ENCODE results near the gene ART4.

The ART4 gene

DNA sequence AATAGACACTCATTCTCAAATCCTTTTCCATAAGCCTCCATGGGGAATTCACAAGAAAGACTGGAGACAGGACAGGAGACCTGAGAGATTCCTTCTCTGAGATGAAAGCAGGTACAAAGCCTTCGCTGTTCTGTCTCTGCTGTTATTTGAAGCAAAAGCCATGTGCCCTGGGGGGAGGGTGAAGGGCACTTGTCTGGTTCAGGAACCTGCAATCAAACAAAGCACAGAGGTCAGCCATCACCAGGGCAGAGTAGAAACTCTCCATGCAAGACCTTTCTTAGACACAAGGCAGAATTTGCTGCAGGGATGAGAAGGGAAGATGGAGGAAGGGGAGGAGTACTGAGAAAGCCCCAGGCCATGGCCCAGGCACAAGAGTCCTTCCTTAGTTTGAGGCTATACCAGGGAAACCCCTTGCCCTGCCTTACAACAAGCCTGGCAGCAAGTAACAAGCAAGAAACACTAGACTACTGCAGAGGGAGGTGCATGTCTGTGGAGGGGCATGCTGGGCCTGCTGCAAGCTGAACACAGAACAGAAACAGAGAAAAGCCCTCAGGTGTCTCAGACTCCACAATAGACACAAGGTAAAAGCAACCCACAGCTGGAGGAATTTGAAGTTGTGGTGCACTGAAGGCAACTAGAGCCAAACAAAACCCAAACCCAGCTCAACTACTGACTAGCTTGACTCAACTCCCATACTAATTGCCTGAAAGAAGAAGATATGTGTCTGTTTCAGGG, 7.8 kb upstream of the ART4 start:
- TF ChIP-seq, protein P1, sequence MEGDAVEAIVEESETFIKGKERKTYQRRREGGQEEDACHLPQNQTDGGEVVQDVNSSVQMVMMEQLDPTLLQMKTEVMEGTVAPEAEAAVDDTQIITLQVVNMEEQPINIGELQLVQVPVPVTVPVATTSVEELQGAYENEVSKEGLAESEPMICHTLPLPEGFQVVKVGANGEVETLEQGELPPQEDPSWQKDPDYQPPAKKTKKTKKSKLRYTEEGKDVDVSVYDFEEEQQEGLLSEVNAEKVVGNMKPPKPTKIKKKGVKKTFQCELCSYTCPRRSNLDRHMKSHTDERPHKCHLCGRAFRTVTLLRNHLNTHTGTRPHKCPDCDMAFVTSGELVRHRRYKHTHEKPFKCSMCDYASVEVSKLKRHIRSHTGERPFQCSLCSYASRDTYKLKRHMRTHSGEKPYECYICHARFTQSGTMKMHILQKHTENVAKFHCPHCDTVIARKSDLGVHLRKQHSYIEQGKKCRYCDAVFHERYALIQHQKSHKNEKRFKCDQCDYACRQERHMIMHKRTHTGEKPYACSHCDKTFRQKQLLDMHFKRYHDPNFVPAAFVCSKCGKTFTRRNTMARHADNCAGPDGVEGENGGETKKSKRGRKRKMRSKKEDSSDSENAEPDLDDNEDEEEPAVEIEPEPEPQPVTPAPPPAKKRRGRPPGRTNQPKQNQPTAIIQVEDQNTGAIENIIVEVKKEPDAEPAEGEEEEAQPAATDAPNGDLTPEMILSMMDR (IDR thresholded peaks at IDR 0.05; ENCODE audit: low read depth, low read length, missing control alignments): no peak
- Histone ChIP-seq H3K27ac (no peak overlapping the region), H3K27me3 (replicated peaks) (no peaks in the 10 kb centered on the region), H3K4me3 (ENCODE audit: low read depth, low read length) (no peak overlapping the region), H3K36me3 (replicated peaks) (no peaks in the 10 kb centered on the region)
- no peak for DNase-seq
- in situ Hi-C loops (cut with HindIII; ENCODE audit: low pct_ligation_motif_present, low sequenced_read_pairs): no loop called here

DNA sequence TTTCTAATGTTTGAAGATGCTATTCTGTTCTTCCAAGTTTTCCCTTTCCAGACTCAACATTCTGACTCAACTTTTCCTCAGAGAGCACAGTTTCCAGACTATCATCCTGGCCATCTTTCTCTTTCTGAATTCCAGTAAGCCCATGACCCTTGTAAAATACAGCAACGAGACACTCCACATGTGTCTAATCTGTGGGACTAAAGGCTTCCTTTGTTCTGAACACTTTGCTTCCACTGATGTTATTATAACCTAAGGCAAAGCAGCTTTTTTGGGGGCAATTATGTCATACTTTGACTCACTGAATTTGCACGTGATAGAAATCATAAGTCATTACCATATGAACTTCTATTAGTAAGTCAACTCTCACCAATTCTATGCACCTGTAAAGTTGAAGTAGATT, 6.3 kb upstream of the ART4 start:
- Histone ChIP-seq H3K36me3 (replicated peaks) (no peaks in the 10 kb centered on the region), H3K27ac (peak overlapping the region; percentile 60), H3K27me3 (replicated peaks) (no peaks in the 10 kb centered on the region), H3K4me3 (ENCODE audit: low read depth, low read length) (no peak overlapping the region)
- TF ChIP-seq, protein P1 (IDR thresholded peaks at IDR 0.05; ENCODE audit: low read depth, low read length, missing control alignments): no peak
- peak; percentile 65 for DNase-seq
- in situ Hi-C loops (cut with HindIII; ENCODE audit: low pct_ligation_motif_present, low sequenced_read_pairs): no loop called here

DNA sequence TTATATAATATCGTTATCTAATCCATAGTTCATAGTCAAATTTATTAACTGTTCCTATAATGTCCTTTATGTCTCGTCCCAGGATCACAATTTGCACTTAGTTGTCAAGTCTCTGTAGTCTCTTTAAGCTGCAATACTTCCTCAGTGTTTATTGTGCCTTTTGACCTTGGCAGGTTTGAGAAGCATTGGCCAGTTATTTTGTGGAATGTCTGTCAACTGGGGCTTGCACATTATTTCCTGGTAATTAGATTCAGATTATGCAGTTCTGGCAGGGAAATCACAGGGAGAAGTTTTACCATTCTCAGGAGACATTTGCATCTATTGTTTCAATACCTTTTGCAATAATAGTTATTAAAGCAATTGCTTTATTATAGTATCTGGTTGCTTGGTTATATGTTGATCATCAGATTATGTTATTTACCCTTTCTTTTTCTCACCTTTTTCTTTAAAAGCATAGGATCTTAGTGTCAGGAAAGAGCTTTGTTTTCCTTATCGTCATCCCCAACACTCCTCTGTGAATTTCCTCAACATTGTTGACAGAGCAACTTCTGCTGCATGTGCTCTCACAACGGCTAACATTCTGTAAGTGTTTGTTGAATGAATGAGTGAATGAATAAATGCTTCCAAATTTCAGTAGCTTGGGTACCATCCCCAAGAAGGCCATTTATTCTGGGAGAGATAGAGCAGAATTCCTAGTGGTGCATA, 3.7 kb upstream of the ART4 start:
- Histone ChIP-seq H3K4me3 (ENCODE audit: low read depth, low read length) (no peak overlapping the region), H3K27ac (no peak overlapping the region), H3K36me3 (replicated peaks) (no peaks in the 10 kb centered on the region), H3K27me3 (replicated peaks) (no peaks in the 10 kb centered on the region)
- TF ChIP-seq, protein P1 (IDR thresholded peaks at IDR 0.05; ENCODE audit: low read depth, low read length, missing control alignments): no peak
- in situ Hi-C loops (cut with HindIII; ENCODE audit: low pct_ligation_motif_present, low sequenced_read_pairs): no loop called here
- DNase-seq: no peak

DNA sequence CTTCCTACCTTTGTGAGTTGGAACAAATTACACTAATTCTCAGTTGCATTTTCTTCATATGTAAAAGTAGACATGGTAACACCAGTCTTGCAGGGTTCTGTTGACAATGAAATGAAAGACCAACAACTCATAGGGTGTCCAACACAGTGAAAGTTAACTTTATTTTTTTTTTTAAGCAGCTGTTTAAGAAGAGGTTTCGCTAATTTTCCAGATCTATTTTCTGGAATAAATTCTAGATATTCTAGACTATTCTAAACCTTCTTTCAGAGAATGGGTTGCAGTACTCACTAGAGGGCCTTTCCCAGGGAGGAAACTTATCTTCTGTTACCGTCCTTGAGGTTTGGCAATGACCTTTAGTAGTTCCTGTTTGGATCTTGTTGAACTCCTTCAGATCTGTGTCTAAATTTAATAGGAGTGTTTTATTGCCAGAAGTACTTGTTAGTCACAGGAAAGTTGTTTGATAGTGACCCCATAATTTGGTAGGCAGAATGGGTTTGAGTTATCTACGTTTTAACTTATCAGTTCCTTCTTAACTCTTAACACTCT, 2.8 kb upstream of the ART4 start:
- DNase-seq: no peak
- H3K27ac ChIP-seq: no peak overlapping the region
- in situ Hi-C loops (cut with HindIII; ENCODE audit: low pct_ligation_motif_present, low sequenced_read_pairs): no loop called here
- H3K27me3 ChIP-seq (replicated peaks): no peaks in the 10 kb centered on the region
- TF ChIP-seq, protein P1 (IDR thresholded peaks at IDR 0.05; ENCODE audit: low read depth, low read length, missing control alignments): no peak
- H3K36me3 ChIP-seq (replicated peaks): no peaks in the 10 kb centered on the region
- no peak overlapping the region for H3K4me3 ChIP-seq (ENCODE audit: low read depth, low read length)

DNA sequence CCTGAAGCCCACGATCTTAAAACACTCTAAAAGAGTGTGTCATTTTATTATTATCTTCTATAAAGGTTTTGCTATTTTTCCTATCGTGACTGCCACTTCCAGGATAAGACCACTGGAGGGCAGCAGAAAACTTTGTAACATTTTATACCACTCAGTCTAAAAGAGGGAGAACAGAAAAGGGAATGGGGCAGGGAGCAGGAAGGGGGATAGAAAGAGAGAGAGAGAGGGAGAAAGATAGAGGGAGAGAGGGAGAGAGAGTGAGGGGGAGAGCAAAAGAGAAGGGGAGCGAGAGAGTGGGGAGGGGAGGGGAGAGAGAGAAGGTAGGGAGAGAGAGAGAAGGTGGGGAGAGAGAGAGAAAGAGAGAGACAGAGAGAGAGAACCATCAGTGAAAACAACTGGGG, 2.0 kb upstream of the ART4 start:
- Histone ChIP-seq H3K36me3 (replicated peaks) (no peaks in the 10 kb centered on the region), H3K27me3 (replicated peaks) (no peaks in the 10 kb centered on the region), H3K4me3 (ENCODE audit: low read depth, low read length) (no peak overlapping the region), H3K27ac (no peak overlapping the region)
- peak; percentile 65 for DNase-seq
- TF ChIP-seq, protein P1 (IDR thresholded peaks at IDR 0.05; ENCODE audit: low read depth, low read length, missing control alignments): peak; percentile 76
- in situ Hi-C loops (cut with HindIII; ENCODE audit: low pct_ligation_motif_present, low sequenced_read_pairs): no loop called here
